SH-SY5Y (cell line): ENCODE data around the gene KDM4B.

Experiments used
- GATA2 ChIP-seq: IDR thresholded peaks from 2 replicates; pipeline ENCODE4 v1.6.1; 2011; ENCODE audit warnings: mild to moderate bottlenecking, low read depth, low read length
- GATA3 ChIP-seq: IDR thresholded peaks from 2 replicates; pipeline ENCODE4 v1.6.1; 2011; ENCODE audit warnings: low read depth, mild to moderate bottlenecking, low read length, moderate library complexity

- TF ChIP-seq GATA2 (no peak), GATA3 (no peak)
These were observed 66.3 kb downstream of the KDM4B start for GRCh38 chr19:5035105-5035761.
